HG03097 (cell line): ENCODE results near the gene SKP2.
"Not testable (repeated sequence)": the region's sequence is repeated elsewhere in the genome, so short reads cannot be mapped to it uniquely, and the experiment has no call there.

Experiments used
- ATAC-seq: cut with Tn5 transposase; IDR thresholded peaks from one replicate; pipeline ENCODE4 v1.9.1; 2021; ENCODE audit not compliant: unreplicated experiment, low FRiP score

Gene SKP2

DNA sequence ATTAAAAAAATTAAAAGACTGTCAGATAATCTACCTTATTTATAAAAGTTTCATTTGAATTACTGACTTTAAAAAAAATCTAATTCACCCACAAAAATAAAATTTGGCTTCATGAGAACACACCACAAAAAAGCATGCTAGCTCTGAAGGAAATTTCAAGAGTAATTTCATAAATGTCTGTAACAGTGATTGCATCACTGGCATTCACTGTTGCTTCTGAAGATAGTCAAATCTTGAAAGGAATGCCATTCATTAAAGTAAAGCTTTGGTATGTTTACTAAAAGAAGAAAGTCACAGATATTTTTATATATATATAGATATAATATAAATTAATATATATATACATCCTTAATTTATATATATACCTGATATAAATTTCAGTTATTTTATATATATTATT, 46.4 kb downstream of the SKP2 start:
- ATAC-seq: no peak

- ATAC-seq: not testable (repeated sequence)
Measured at GRCh38 chr5:36198783-36199182, 46.9 kb downstream of the SKP2 start.

GRCh38 chr5:36199620-36200019, 47.7 kb downstream of the SKP2 start:
- no peak for ATAC-seq

- ATAC-seq: no peak
Measured at GRCh38 chr5:36200513-36200912, 48.6 kb downstream of the SKP2 start.

- no peak for ATAC-seq
Measured at GRCh38 chr5:36202521-36202961, 50.6 kb downstream of the SKP2 start.

- ATAC-seq: no peak
Measured at GRCh38 chr5:36205329-36205728, 53.4 kb downstream of the SKP2 start.

GRCh38 chr5:36206913-36207312, 55.0 kb downstream of the SKP2 start:
- no peak for ATAC-seq

GRCh38 chr5:36208786-36209185, 56.9 kb downstream of the SKP2 start:
- no peak for ATAC-seq

DNA sequence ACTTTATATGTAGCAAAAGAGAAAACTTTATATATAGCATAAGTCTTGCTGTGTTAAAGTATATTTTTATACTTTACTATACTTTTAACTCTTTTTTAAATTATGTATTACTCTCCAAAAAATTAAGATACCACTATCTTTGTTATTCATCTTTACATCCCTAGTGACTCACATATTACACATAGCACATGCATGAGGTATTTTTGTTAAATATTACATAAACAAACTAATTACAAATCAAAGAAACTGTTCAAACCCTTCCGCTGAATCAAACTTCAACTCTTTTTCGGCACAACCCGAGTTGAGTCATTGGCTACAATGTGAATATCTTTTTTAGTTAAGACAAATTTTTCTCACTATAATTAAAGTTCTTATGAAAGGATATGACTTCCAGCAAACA, 57.8 kb downstream of the SKP2 start:
- no peak for ATAC-seq

GRCh38 chr5:36214436-36214835, 62.5 kb downstream of the SKP2 start:
- no peak for ATAC-seq

DNA sequence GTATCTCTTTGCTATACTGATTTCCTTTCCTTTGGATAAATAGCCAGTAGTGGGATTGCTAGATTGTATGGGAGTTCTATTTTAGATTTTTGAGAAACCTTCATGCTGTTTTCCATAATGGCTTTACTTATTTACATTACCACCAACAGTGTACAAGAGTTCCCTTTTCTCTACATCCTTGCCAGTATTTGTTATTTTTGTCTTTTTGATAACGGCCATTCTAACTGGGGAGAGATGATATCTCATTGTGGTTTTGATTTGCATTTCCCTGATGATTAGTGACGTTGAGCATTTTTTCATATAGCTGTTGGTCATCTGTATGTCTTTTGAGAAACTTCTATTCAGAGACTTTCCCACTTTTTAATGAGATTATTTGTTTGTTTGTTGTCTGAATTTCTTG, 64.0 kb downstream of the SKP2 start:
- no peak for ATAC-seq

- ATAC-seq: no peak
Measured at GRCh38 chr5:36217567-36217966, 65.7 kb downstream of the SKP2 start.

GRCh38 chr5:36217988-36218387, 66.1 kb downstream of the SKP2 start:
- ATAC-seq: no peak

DNA sequence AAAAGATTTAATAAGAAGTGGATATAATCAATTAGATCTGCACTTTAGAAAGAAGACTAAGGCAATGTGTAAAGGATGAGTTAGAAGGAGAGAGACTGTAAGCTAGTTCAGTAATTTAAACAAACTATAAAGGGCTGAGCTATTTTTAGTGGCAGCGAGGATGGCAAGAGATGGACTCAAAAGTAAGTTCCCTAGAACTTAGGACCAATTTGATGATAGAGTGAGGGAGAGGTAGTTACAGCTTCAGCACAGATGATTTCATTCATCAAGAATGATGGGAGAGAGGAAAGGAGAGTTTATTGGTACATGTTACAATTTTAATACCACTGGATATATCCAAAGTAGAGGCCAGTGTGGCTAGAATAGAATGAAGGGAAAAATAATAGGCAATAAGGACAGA, 70.7 kb downstream of the SKP2 start:
- no peak for ATAC-seq

- no peak for ATAC-seq
Measured at GRCh38 chr5:36227046-36227445, 75.1 kb downstream of the SKP2 start.

DNA sequence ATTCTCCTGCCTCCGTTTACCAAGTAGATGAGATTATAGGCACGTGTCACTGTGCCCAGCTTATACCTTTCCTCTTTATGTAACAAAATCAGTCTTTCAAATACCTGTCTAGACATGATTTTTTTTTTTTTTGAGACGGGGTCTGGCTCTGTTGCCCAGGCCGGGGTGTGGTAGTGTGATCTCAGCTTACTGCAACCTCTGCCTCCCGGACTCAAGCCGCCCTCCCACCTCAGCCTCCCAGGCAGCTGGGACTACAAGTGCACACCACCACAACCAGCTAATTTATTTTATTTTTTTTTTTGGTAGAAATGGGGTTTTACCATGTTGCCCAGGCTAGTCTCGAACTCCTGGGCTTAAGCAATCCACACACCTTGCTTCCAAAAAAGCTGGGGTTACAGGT, 76.6 kb downstream of the SKP2 start:
- ATAC-seq: no peak

DNA sequence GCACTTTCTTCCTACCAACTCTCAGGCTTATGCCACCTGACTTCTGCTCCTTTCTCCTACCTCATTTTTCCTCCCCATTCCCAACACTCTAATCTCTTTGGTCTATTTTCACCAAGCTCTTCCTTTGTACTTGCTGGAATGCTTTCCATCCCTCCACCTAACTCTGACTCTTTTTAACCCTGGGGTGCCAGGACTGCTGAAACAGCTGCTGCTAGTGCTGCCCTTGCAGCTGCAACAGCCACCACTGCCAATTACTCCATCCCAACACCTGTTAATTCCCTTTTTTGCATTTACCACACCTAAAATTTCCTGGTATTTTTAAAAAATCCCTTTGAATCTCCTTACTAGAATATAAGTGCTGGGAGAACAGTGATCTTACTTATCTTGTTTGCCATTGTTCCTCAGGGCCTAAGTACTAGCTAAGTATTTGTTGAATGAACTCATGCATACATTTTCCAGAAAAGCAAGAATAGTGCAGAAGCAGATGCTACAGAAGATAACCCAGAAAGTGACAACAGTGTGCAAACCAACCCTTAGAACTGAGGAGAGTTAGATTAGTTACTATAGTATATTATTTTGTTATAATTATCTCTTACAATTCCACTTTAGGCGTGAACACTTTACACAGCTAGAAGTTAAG, 78.4 kb downstream of the SKP2 start:
- ATAC-seq: no peak

- no peak for ATAC-seq
Measured at GRCh38 chr5:36232533-36232932, 80.6 kb downstream of the SKP2 start.
